H54 (cell line): ENCODE measurements around the gene IQCM.
A peak's percentile ranks its signal among the peaks of the same experiment; 100 is the strongest.
"Not testable (repeated sequence)": the region's sequence is repeated elsewhere in the genome, so short reads cannot be mapped to it uniquely, and the experiment has no call there.

Source experiments
- DNase-seq: peaks from one replicate; pipeline ENCODE4 v3.0.0; 2011; ENCODE audit warnings: low spot score, mixed read lengths; ENCODE audit not compliant: insufficient read length
- FAIRE-seq: peaks from 3 replicates; lab custom pipeline; 2011; peaks lifted over from hg19 to GRCh38; lab: Jason Lieb, UNC
- POLR2A ChIP-seq: IDR thresholded peaks from 2 replicates; pipeline ENCODE4 v1.6.1; 2011; ENCODE audit warnings: low read depth, mild to moderate bottlenecking, low read length

IQCM gene

GRCh38 chr4:149345424-149345823, 470.2 kb downstream of the IQCM start:
- FAIRE-seq (no peak), DNase-seq (no peak)
- TF ChIP-seq POLR2A: no peak

GRCh38 chr4:149344436-149344835, 471.2 kb downstream of the IQCM start:
- DNase-seq: no peak
- FAIRE-seq: no peak
- no peak for TF ChIP-seq POLR2A

DNA sequence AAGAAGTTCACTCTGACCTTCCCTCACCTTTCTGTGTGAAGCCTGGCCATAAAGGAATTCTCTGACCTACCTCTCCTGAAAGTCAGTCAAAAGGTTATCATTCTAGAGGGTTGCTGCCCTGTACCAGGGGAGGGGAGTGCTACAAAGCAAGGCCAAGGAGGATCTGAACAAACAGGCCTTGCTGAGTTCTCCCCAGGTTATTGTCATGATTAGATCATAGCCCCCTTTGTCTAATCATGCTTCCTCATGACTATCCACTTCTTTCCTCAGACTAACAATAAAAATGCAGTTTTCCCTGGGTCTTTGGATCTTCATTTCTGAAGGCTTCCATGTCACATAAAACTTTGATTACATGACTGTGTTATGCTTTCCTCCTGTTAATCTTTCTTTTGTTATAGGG, 472.0 kb downstream of the IQCM start:
- DNase-seq (no peak), FAIRE-seq (no peak)
- TF ChIP-seq POLR2A: no peak

DNA sequence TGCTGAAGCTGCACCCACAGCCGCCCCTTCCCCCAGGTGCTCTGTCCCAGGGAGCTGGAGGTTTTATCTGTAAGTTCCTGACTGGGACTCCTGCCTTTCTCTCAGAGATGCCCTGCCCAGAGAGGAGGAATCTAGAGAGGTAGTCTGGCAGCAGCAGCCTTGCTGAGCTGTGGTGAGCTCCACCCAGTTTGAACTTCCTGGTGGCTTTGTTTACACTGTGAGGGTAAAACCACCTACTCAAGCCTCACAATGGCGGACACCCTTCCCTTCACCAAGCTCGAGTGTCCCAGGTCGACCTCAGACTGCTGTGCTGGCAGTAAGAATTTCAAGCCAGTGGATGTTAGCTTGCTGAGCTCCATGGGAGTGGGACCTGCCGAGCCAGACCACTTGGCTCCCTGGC, 474.5 kb downstream of the IQCM start:
- FAIRE-seq: not testable (repeated sequence)

DNA sequence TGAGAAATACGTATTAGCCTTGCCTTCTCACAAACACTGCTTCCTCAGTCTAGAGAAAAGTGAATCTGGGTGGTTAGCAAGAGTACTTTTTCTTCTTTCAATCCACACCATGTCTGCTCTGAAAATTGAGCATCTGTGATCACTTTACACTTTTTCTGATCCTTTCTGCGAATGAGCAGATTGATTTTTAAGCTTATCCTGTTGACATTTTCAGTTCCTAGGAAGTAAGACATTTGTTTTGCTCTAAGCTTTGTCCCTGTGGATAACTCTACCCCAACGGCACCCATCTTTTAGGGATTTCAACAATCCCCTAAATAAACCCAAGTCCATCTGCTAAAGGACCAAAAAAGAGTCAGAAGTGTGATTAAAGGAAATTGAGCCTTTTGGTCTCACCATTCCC, 487.5 kb downstream of the IQCM start:
- no peak for FAIRE-seq
- TF ChIP-seq POLR2A: no peak
- DNase-seq: no peak

More for the DNA sequence above, 474.5 kb downstream of the IQCM start:
- not testable (repeated sequence) for DNase-seq

GRCh38 chr4:149322203-149322602, 493.4 kb downstream of the IQCM start:
- DNase-seq (no peak), FAIRE-seq (no peak)
- TF ChIP-seq POLR2A: no peak

DNA sequence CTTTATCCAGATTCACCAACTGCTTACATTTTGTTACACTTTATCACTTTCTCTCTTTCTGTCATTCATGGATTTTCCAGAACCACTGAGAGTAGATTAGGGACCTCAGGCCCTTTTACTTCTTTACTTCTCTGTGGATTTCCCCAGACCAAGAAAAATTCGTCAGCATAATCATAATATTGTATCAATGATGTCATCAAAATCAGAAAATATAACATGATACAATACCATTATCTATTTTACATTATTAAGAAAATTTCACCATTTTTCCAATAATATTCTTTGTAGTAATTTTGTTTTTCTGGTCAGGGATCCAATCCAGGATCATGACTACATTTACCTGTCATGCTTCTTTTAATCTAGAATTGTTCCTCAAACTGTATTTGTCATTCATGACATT, 494.2 kb downstream of the IQCM start:
- FAIRE-seq: no peak
- TF ChIP-seq POLR2A: no peak
- DNase-seq: no peak

GRCh38 chr4:149311076-149311475, 504.6 kb downstream of the IQCM start:
- FAIRE-seq (peak; percentile 23), DNase-seq (no peak)
- no peak for TF ChIP-seq POLR2A

DNA sequence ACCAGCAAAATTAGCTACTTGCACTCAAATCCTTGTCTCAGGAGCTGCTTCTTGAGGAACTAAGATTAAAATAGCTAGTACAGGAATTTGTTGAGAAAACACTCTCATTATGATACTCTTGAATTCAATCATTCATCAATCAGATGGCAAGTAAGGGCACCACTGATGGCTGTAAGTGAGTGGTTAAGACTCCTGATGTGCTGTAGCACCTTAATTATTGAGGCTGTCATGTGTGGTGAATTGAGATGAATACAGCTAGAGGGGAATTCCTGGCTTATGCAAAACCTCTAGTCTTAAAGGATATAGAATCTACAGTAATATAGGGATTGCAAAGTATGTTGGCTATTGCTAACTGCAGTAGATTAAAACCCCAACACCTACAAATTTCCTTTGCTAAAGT, 509.1 kb downstream of the IQCM start:
- DNase-seq: no peak
- no peak for TF ChIP-seq POLR2A
- FAIRE-seq: no peak
